HG02970 (cell line): Measurements from ENCODE around the gene AGBL1.
"Not testable (repeated sequence)": the region's sequence is repeated elsewhere in the genome, so short reads cannot be mapped to it uniquely, and the experiment has no call there.

Experiments used
- ATAC-seq: cut with Tn5 transposase; IDR thresholded peaks from one replicate; pipeline ENCODE4 v1.9.1; 2021; ENCODE audit warnings: mild to moderate bottlenecking, moderate library complexity, moderate number of reproducible peaks; ENCODE audit not compliant: unreplicated experiment, low FRiP score

Gene AGBL1

GRCh38 chr15:86846036-86846435, 766.4 kb downstream of the AGBL1 start:
- no peak for ATAC-seq

- no peak for ATAC-seq
Measured at GRCh38 chr15:86849136-86849535, 769.5 kb downstream of the AGBL1 start.

GRCh38 chr15:86849558-86850285, 770.1 kb downstream of the AGBL1 start:
- ATAC-seq, result no peak

GRCh38 chr15:86850939-86851338, 771.3 kb downstream of the AGBL1 start:
- no peak for ATAC-seq

GRCh38 chr15:86852741-86853140, 773.1 kb downstream of the AGBL1 start:
- ATAC-seq, result no peak

GRCh38 chr15:86854176-86854575, 774.5 kb downstream of the AGBL1 start:
- ATAC-seq, result no peak

GRCh38 chr15:86855307-86856291, 775.9 kb downstream of the AGBL1 start:
- no peak for ATAC-seq

GRCh38 chr15:86857701-86858100, 778.0 kb downstream of the AGBL1 start:
- no peak for ATAC-seq

- ATAC-seq, result no peak
Measured at GRCh38 chr15:86863226-86863915, 783.7 kb downstream of the AGBL1 start.

- no peak for ATAC-seq
Measured at GRCh38 chr15:86865920-86866319, 786.2 kb downstream of the AGBL1 start.

GRCh38 chr15:86870846-86871245, 791.2 kb downstream of the AGBL1 start:
- ATAC-seq, result no peak

GRCh38 chr15:86871964-86872363, 792.3 kb downstream of the AGBL1 start:
- no peak for ATAC-seq

- no peak for ATAC-seq
Measured at GRCh38 chr15:86872782-86873181, 793.1 kb downstream of the AGBL1 start.

GRCh38 chr15:86875067-86875466, 795.4 kb downstream of the AGBL1 start:
- no peak for ATAC-seq

- ATAC-seq, result no peak
Measured at GRCh38 chr15:86876387-86876944, 796.8 kb downstream of the AGBL1 start.

- no peak for ATAC-seq
Measured at GRCh38 chr15:86877171-86877631, 797.5 kb downstream of the AGBL1 start.

- ATAC-seq, result not testable (repeated sequence)
Measured at GRCh38 chr15:86878844-86879243, 799.2 kb downstream of the AGBL1 start.

GRCh38 chr15:86879250-86880229, 799.9 kb downstream of the AGBL1 start:
- ATAC-seq, result no peak

- ATAC-seq, result no peak
Measured at GRCh38 chr15:86885616-86886015, 805.9 kb downstream of the AGBL1 start.
